SU-DHL-6 (cell line): ENCODE measurements around the gene DOCK6.

Source experiments
- H2AFZ ChIP-seq: fragments of 200-600 bp; sonication (generic); 2 replicates; pipeline ENCODE4 v1.6.1; 2014; ENCODE audit warnings: low read depth, mild to moderate bottlenecking, moderate library complexity, mixed read lengths, antibody characterized with exemption, low read length; ENCODE audit not compliant: severe bottlenecking
- H3F3A ChIP-seq: fragments of 200-600 bp; shearing (Covaris generic); 2 replicates; pipeline ENCODE4 v1.6.0; 2016; ENCODE audit warnings: antibody characterized with exemption, mild to moderate bottlenecking; ENCODE audit not compliant: insufficient read depth
- H3K27ac ChIP-seq: fragments of 200-600 bp; sonication (generic); 2 replicates; pipeline ENCODE4 v1.5.1; 2016; ENCODE audit warnings: low read depth, mild to moderate bottlenecking, low read length, moderate library complexity, mixed read lengths
- H3K27me3 ChIP-seq: fragments of 200-600 bp; sonication (generic), shearing (Covaris generic); 2 replicates; pipeline ENCODE4 v1.6.0; 2014; ENCODE audit warnings: mild to moderate bottlenecking, low read length
- H3K36me3 ChIP-seq: fragments of 200-600 bp; sonication (generic); 2 replicates; pipeline ENCODE4 v1.6.1; 2014; ENCODE audit warnings: mild to moderate bottlenecking, low read length, mixed read lengths
- H3K4me2 ChIP-seq: fragments of 300-600, 200-600 bp; shearing (Covaris generic), sonication (generic); 2 replicates; pipeline ENCODE4 v1.6.0; 2014; ENCODE audit warnings: low read length, low read depth, mild to moderate bottlenecking; ENCODE audit not compliant: poor library complexity, severe bottlenecking
- H3K4me3 ChIP-seq: fragments of 200-600 bp; sonication (generic); 2 replicates; pipeline ENCODE4 v1.5.1; 2014; ENCODE audit warnings: antibody characterized with exemption, low read length, mild to moderate bottlenecking, mixed read lengths; ENCODE audit not compliant: insufficient read depth, poor library complexity, severe bottlenecking
- H3K79me2 ChIP-seq: fragments of 200-600 bp; sonication (generic); 2 replicates; pipeline ENCODE4 v1.6.1; 2014; ENCODE audit warnings: mild to moderate bottlenecking, low read length, moderate library complexity; ENCODE audit not compliant: insufficient read depth
- H3K9ac ChIP-seq: fragments of 200-600 bp; sonication (generic); 2 replicates; pipeline ENCODE4 v1.7.0; 2014; ENCODE audit warnings: mild to moderate bottlenecking, low read length
- H3K9me2 ChIP-seq: fragments of 200-600 bp; sonication (generic); replicated peaks from 2 replicates; pipeline ENCODE4 v1.6.1; 2014; ENCODE audit warnings: low read length; ENCODE audit not compliant: insufficient read depth
- H3K9me3 ChIP-seq: fragments of 200-600 bp; sonication (generic); 2 replicates; pipeline ENCODE4 v1.6.1; 2014; ENCODE audit warnings: low read length, mixed read lengths; ENCODE audit not compliant: insufficient read depth
- H4K20me1 ChIP-seq: fragments of 200-600 bp; sonication (generic); 2 replicates; pipeline ENCODE4 v1.6.1; 2014; ENCODE audit warnings: low read depth, mild to moderate bottlenecking, antibody characterized with exemption, low read length, moderate library complexity, mixed read lengths
- CTCF ChIP-seq: fragments of 200-600 bp; sonication (generic); IDR thresholded peaks from one replicate; pipeline ENCODE4 v1.5.1; 2017; ENCODE audit warnings: antibody characterized with exemption, mild to moderate bottlenecking, low read length, moderate library complexity; ENCODE audit not compliant: insufficient read depth, poor library complexity, severe bottlenecking
- EZH2phosphoT487 ChIP-seq: fragments of 200-600 bp; sonication (generic), shearing (Covaris generic); conservative IDR thresholded peaks from 2 replicates; pipeline ENCODE4 v1.6.1; 2018; ENCODE audit warnings: mild to moderate bottlenecking, antibody characterized with exemption, low read length, moderate library complexity, mixed read lengths

Gene DOCK6

GRCh38 chr19:11268783-11269267, 6.5 kb upstream of the DOCK6 start:
- H3F3A ChIP-seq, result no peaks in the 10 kb centered on the region
- H3K79me2 ChIP-seq, result no peaks in the 10 kb centered on the region
- no peak overlapping the region for H3K27ac ChIP-seq
- no peaks in the 10 kb centered on the region for H3K27me3 ChIP-seq
- no peak overlapping the region for H3K4me2 ChIP-seq
- H3K36me3 ChIP-seq, result no peaks in the 10 kb centered on the region
- H3K9ac ChIP-seq, result no peak overlapping the region
- TF ChIP-seq CTCF (no peak), EZH2phosphoT487 (no peak)
- H4K20me1 ChIP-seq, result no peaks in the 10 kb centered on the region
- no peak overlapping the region for H2AFZ ChIP-seq
- no peak overlapping the region for H3K4me3 ChIP-seq
- H3K9me3 ChIP-seq, result no peaks in the 10 kb centered on the region
- no peaks in the 10 kb centered on the region for H3K9me2 ChIP-seq

DNA sequence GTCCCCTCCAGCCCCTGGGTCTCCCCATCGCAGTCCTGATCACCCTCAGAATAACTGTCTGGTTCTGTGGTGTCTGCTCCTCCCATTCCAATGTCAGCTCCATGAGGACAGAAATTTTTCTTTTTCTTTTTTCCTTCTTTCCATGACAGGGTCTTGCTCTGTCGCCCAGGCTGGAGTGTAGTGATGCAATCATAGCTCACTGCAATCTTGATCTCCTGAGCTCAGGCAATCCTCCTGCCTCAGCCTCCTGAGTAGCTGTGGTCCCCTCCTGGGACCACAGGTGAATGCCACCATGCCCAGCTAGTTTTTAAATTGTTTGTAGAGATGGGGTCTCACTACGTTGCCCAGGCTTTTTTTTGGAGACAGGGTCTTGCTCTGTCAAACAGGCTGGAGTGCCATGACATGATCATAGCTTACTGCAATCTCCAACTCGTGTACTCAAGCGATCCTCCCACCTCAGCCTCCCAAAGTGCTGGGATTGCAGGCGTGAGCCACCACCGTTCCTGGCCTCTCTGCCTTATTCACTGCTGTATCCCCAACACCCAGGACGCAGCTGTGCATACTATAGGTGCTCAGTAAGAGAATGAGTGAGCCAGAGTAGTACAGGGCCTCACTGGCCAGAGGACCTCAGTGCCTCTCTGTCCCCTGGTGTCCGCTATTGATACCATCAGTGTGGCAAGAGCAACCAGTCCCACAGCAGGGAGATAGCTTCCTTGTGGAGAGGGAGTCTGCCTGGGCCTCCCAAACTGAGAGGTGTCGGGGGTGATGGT, 5.2 kb upstream of the DOCK6 start:
- Histone ChIP-seq H3K36me3 (no peaks in the 10 kb centered on the region), H3K4me3 (no peak overlapping the region)
- TF ChIP-seq EZH2phosphoT487 (no peak), CTCF (no peak)

DNA sequence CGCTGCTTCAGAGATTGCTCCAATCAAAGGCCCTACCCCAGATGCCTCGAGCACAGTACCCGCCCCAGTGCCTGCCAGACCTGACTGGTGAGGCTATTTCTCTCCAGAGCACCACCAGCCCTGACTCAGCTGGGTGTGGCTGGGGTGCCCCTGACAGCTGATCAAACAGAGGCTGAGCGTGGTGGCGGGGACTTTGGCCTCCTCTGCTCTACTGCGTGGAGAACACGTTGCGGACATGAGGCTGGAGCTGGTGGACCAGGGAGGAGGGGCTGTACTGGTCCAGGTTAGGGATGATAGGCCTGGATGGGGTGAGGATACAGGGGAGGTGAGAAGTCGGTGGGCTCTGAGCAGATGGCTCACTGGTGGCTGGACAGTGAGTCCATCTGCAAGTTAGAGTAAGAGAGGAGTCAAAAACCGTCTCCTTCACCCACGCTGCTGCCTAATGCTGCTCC, 3.5 kb upstream of the DOCK6 start:
- Histone ChIP-seq H3F3A (no peaks in the 10 kb centered on the region), H3K9me2 (no peaks in the 10 kb centered on the region), H3K27ac (no peak overlapping the region), H4K20me1 (no peaks in the 10 kb centered on the region), H3K27me3 (no peaks in the 10 kb centered on the region), H2AFZ (no peak overlapping the region), H3K9ac (no peak overlapping the region), H3K9me3 (no peaks in the 10 kb centered on the region), H3K36me3 (no peaks in the 10 kb centered on the region), H3K4me2 (no peak overlapping the region), H3K4me3 (no peak overlapping the region), H3K79me2 (no peaks in the 10 kb centered on the region)
- no peak for TF ChIP-seq CTCF
- no peak for TF ChIP-seq EZH2phosphoT487

More for the DNA sequence above, 5.2 kb upstream of the DOCK6 start:
- no peak overlapping the region for H3K9ac ChIP-seq
- no peak overlapping the region for H3K4me2 ChIP-seq
- no peak overlapping the region for H3K27ac ChIP-seq
- H3K27me3 ChIP-seq, result no peaks in the 10 kb centered on the region
- H3K9me2 ChIP-seq, result no peaks in the 10 kb centered on the region
- no peak overlapping the region for H2AFZ ChIP-seq
- H4K20me1 ChIP-seq, result no peaks in the 10 kb centered on the region
- no peaks in the 10 kb centered on the region for H3K9me3 ChIP-seq
- H3K79me2 ChIP-seq, result no peaks in the 10 kb centered on the region
- no peaks in the 10 kb centered on the region for H3F3A ChIP-seq
